GM19324 (cell line): ENCODE measurements around the gene SLC5A4.
"Not testable (repeated sequence)": the region's sequence is repeated elsewhere in the genome, so short reads cannot be mapped to it uniquely, and the experiment has no call there.

ENCODE experiments used
- ATAC-seq: cut with Tn5 transposase; IDR thresholded peaks from one replicate; pipeline ENCODE4 v1.9.1; 2021; ENCODE audit warnings: mild to moderate bottlenecking, moderate library complexity; ENCODE audit not compliant: unreplicated experiment, low FRiP score

The SLC5A4 gene

GRCh38 chr22:32255217-32255616 is at the start of gene SLC5A4:
TSS of gene SLC5A4 (minus strand) at chr22:32255347. CDS start at chr22:32255329, 18 bp downstream.
- ATAC-seq, result no peak

GRCh38 chr22:32293921-32294320 is 38.8 kb upstream of the SLC5A4 start:
- ATAC-seq, result not testable (repeated sequence)

- no peak for ATAC-seq
Observed at GRCh38 chr22:32286290-32286840, 31.2 kb upstream of the SLC5A4 start.

- no peak for ATAC-seq
Observed at GRCh38 chr22:32281072-32281471, 25.9 kb upstream of the SLC5A4 start.

GRCh38 chr22:32275353-32275752 is 20.2 kb upstream of the SLC5A4 start:
- ATAC-seq, result not testable (repeated sequence)

GRCh38 chr22:32271389-32271788 is 16.2 kb upstream of the SLC5A4 start:
- no peak for ATAC-seq

- ATAC-seq, result no peak
Observed at GRCh38 chr22:32270641-32271369, 15.7 kb upstream of the SLC5A4 start.

- ATAC-seq, result no peak
Observed at GRCh38 chr22:32269316-32269715, 14.2 kb upstream of the SLC5A4 start.

GRCh38 chr22:32267011-32267410 is 11.9 kb upstream of the SLC5A4 start:
- ATAC-seq, result no peak

GRCh38 chr22:32265882-32266767 is 11.0 kb upstream of the SLC5A4 start:
- no peak for ATAC-seq

GRCh38 chr22:32263678-32264077 is 8.5 kb upstream of the SLC5A4 start:
- ATAC-seq, result not testable (repeated sequence)

GRCh38 chr22:32261306-32261705 is 6.2 kb upstream of the SLC5A4 start:
- no peak for ATAC-seq

GRCh38 chr22:32258791-32259190 is 3.6 kb upstream of the SLC5A4 start:
- no peak for ATAC-seq

GRCh38 chr22:32255726-32256125 is 579 bp upstream of the SLC5A4 start:
- ATAC-seq, result no peak

GRCh38 chr22:32249231-32249630 is 5.9 kb downstream of the SLC5A4 start:
- no peak for ATAC-seq

GRCh38 chr22:32248276-32248675 is 6.9 kb downstream of the SLC5A4 start:
- ATAC-seq, result no peak

GRCh38 chr22:32246166-32246565 is 9.0 kb downstream of the SLC5A4 start:
- ATAC-seq, result no peak

GRCh38 chr22:32245042-32245441 is 10.1 kb downstream of the SLC5A4 start:
- no peak for ATAC-seq

- no peak for ATAC-seq
Observed at GRCh38 chr22:32244547-32244946, 10.6 kb downstream of the SLC5A4 start.

- ATAC-seq, result no peak
Observed at GRCh38 chr22:32240461-32240860, 14.7 kb downstream of the SLC5A4 start.

- ATAC-seq, result no peak
Observed at GRCh38 chr22:32237906-32238305, 17.2 kb downstream of the SLC5A4 start.
